NCI-H128 (cell line): ENCODE measurements around the gene PRKCQ.
A peak's percentile ranks its signal among the peaks of the same experiment; 100 is the strongest.

Experiments used
- DNase-seq: peaks from one replicate; lab custom pipeline; 2025; ENCODE audit not compliant: unreplicated experiment; lab: John Stamatoyannopoulos, UW

Gene PRKCQ

DNA sequence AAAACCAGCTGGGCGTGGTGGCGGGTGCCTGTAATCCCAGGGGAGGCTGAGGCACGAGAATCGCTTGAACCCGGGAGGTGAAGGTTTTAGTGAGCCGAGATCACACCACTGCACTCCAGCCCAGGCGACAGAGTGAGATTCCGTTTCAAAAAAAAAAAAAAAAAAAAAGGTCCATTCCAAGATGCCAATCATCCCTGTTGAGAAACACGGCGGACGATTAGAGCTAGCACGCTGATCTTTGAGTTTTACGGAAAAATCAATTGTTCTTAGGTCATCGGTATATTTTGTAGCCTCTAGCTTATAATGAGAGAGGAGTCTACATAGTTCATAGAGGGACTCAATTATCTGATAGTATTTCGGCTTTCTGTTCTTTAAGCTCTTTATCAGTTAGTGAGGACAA lies 169.2 kb downstream of the PRKCQ start:
- no peak for DNase-seq

DNA sequence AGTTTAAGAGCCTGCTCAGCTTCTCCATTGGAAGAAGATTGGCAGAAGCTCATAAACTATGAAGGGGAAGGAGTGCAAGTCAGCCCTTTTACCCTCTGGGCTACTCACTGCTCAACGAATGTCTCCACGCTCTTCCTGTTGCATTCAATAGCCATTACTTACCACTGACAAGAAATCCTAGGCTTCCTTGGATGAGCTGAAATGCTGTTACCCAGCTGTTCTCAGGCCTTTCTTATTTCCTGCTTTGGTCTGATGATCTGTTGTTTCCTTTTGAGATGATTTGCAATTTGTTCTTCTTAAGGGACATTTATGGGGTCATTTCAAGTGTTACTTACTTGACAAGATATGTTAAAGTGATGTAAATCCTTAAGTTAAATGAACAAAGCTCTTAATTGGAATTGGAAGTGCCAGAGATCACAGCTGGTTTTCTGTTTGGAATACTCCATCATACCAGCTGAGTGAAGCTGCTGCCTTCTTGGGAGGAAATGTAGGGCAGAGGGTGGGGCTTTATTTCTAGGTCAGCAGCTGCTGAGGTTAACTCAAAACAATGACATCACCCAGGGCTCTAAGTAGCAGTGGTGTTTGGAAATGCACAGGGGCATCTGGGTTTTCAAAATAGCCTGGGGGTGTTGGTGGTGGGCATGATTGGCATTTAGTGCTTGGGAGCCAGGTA lies 170.0 kb downstream of the PRKCQ start:
- DNase-seq = no peak

DNA sequence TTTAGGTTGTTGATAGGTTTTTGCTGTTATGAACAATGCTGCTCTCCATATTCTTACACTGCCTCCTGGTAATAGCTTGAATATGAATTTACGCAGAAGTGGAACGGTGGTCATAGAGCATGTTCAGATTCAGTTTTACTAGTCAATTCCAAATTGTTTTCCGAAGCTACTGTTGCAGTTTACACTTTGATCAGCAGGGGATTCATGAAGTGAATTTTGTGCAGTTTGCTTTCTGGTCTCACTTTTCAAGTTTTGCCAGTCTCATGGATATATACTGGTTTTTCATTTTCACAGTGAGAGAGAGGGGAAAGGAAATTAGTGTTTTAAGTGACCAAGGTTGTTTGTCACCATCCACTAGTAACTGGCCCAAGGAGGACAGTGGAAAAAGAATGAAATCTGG lies 171.3 kb downstream of the PRKCQ start:
- DNase-seq = no peak

DNA sequence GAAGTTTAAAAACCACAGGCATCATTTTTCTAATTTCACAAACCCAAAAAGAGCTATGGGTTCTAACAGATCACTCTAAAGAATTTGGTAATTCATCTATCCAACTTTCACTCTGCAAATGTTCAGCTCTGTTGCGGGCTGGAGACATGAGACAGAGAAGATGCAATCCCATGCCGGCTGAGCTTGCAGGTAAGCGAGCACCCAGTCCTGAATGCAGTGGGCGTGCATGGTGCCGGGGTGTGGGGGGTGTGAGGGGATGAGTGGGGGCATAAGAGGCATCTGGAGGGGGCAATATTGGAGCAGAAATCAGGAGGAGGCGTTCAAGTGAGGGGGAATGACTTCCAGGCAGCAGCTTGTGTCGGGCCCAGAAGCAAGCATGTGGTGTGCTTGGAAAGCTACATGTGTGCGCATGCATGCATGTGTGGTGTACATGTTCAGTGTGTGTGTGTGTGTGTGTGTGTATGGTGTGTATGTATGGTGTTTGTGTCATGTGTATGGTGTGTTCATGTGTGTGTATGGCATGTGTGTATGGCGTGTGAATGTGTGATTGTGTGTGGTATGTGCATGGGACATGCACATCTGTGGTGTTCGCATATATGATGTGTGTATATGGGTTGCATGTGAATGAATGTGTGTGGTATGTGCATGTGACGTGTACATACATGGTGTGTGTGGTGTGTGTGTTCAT lies 172.9 kb downstream of the PRKCQ start:
- DNase-seq = no peak

DNA sequence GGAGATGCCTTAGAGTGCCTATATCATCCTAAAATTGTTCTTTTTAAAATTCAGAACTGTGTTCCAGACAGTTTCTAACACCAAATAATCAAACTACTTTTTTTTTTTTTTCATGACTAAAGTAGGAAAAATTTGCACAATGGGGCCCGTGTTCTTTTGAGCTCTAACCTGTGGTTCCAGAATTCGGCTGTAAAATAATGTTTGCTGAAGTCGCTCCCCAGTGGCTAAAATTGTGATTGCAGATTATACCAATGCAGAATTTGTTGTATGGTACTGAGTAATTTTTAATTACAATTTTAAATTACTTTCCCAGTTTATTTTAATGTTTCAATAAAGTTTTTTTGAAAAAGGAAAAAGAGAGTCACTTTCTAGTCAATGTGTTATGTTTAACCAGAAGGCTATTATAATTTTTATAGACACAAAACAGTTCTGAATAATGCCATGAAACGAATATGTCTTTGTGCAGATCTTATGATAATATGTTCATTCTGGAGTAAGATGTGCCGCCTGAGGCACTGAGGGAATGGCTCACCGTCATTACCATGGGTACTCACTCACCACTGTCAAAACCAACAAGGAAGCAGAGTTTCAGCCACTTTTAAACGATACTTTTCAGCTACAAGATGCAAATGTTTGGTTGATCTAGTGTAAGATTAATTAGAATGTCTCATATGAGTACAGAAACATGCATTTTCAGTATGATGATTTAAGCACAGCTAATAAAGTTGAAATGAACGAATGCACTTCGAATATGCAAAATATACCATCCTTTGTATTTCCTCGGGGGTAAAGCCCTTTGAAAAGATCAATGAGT lies 173.6 kb downstream of the PRKCQ start:
- DNase-seq = no peak

DNA sequence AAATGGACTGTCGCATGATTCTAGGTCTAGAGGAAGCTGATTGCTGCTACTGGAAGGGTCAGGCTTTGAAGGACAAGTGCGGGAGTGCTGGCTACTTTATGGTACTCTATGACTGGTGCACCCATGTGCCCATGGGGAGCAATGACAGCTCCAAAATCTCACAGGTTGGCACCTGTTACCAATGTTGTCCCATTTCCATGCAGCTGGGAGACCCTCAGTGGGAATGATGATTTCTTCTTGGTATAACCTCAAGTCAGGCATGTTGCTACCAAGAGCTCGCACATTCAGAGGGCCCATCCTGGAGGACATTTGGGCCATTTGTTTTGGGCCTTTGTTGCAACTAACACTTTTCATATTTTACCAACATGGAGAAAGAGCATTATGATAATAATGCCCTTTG lies 174.4 kb downstream of the PRKCQ start:
- DNase-seq = no peak

DNA sequence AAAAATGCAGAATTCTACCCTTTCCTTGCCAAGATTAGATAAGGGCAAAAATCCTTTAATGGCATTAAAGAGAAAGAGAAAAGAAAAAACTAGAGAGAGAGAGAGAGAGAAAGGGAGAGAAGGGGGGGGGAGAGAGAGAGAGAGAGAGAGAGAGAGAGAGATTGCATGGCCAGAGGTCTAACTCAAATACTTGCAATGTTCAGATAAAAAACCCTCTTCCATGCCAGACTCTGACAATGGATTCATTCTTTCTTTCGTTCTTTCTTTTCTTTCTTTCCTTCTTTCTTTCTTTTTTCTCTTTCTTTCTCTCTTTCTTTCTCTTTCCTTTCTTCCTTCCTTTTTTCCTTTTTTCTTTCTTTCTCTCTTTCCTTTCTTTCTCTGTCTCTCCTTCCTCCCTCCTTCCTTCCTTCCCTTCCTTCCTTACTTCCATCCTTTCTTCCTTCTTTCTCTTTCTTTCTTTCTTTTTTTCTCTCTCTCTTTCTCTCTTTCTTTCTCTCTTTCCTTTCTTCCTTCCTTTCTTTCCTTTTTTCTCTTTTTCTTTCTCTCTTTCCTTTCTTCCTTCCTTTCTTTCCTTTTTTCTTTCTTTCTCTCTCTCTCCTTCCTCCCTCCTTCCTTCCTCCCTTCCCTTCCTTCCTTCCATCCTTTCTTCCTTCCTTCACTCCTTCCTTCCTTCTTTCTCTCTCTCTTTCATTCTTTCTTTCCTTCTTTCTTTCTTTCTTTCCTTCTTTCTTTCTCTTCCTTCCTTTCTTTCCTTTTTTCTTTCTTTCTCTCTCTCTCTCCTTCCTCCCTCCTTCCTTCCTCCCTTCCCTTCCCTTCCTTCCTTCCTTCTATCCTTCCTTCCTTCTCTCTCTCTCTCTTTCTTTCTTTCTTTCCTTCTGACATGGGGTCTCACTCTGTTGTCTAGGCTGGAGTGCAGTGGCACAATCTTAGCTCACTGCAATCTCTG lies 175.7 kb downstream of the PRKCQ start:
- DNase-seq = no peak

DNA sequence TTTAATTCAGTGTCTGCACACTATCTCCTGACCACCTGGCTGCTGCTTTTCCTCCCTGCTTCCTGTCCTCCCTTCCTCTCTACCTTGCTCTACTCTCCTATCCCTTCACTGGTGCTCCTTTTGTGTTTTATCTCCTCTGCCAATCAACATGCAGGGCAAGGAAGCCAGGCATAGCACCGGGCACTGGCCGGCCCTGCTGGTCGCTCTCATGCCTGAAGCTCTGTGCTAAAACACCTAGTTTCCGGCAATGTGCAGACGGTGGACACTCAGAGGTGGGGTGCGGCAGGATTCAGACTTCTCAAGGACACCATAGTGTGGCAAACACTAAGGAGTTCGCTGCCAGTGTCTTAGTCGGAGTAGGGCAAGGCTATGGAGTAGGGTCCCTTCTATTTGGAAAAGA lies 177.1 kb downstream of the PRKCQ start:
- DNase-seq = no peak

DNA sequence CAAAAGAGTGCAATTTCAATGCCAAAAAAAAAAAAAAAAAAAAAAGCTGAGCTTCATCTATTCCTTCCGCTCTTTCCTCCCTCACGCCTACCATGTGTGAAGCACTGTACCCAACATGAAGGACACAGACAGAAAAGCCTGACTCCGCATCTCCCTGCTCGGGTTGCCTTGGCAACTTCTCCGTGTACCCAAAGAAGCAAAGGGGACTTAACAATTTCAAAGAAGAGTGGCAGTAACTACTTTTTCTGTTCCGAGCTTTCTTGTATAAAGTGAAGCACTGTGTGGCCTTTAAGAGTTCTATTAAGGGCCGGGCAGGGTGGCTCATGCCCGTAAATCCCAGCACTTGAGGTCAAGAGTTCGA lies 177.7 kb downstream of the PRKCQ start:
- DNase-seq = no peak

DNA sequence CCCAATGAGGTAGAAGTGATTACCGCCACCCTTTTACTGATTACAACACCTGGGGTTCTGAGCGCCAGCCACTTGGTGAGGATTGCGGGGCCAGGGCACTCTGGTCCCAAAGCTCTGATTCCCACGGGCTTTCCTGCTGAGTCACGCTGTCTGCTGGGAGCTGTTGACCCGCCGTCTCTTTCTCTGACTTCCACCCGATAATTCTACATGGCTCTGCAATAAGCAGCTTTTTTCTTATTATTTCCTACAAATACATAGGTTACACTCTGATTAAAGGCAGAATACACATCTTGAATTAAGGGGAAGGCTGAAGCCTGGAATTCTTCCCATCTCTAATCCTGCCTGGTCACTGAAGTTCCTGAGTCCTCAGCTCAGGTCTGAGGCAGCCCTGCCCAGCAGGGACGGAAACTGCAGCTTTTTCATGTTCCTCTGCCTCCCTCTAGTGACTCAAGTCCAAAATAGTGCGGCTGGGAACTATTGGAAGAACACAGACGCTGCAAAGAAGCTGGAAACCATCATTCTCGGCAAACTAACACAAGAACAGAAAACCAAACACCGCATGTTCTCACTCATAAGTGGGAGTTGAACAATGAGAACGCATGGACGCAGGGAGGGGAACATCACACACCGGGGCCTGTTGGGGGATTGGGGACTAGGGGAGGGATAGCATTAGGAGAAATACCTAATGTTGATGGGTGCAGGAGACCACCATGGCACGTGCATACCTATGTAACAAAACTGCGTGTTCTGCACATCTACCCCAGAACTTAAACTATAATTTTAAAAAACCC lies 178.3 kb downstream of the PRKCQ start:
- peak; percentile 26 for DNase-seq

DNA sequence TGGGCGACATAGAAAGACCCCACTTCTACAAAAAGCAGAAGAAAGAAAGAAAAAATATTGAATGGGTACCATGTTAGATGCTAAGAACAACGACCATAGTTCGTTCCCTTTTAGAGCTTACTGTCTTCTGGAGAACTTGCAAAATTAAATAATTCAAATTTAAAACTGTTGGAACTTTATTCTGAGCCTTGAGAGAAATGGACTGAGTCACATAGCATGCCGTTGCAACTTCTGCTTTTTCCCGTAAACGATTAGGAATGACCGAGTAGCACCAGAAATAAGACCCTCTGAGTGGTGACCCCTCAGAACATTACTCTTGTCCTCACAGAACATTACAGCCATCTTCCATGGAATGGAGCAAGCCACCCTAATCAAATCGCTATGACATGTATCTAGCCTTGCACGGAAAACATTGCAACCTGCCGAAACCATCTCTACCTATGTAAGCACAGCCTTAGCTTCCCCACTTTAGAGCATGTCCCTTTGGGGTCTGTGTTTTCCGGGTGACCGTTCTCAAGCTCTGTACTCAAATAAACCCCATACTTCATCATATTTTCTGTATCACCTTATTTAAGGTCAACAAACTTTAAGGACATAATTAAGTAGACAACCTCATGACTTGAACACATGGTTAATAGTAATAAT lies 179.1 kb downstream of the PRKCQ start:
- no peak for DNase-seq

DNA sequence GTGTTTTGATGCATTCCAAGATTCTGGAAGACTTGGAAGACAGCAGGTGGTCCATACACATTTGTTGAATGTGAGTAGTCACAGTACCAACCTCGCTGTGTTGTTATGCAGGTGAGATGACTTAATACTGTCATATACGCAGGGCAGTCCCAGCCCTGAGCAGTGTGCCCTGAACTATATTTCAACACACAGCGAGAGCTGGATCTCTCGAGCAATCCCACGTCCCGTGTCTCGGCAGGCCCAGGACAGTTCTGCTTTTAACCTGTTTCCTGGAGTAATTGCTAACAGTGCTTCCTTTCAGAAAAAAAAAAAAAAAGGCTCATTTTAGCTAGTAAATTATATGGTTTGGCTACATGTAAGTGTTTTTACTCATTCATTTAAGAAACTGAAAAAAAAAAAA lies 179.7 kb downstream of the PRKCQ start:
- no peak for DNase-seq

DNA sequence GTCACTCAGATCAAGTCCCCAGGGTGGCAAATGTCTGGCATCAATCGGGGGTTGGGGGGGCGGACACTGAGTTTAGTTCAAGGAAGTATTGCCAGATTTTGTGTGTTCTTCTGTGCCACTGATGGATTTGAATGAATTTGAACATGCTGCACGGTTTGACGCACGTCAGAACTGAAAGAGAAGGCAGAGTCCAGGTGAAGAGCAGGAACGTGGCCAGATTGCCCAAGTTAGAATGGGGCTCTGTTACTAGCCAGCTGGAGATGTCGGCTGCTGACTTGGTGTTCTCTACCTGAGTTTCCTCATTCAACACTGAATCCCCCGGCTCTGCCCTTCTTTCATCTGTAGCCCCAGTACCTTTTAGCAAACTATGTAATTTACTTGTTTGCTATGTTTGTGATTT lies 180.2 kb downstream of the PRKCQ start:
- no peak for DNase-seq

DNA sequence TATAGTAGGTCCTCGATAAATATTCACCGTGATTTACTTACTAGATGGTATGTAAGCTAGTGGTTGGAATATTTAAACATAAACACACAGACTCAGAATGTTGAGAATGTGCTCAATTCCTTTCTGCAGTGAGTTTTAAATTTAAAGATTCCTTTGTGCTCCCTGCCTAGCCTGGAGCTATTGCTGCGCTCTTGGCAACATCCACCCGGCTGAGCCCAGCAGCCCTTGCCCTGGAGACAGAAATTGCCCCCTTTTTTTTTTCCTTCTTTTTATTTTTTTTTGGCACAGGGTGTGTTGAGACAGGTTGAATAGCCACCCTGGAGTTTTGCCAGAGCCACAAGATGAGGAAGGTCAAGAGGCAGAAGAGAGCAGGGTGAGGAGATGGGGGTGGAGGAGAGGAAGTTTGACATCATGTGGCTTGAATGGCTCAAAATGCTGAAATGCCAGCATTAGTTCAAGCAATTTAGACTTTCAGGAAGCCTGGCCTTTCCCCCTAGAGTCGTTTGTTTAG lies 180.8 kb downstream of the PRKCQ start:
- no peak for DNase-seq

DNA sequence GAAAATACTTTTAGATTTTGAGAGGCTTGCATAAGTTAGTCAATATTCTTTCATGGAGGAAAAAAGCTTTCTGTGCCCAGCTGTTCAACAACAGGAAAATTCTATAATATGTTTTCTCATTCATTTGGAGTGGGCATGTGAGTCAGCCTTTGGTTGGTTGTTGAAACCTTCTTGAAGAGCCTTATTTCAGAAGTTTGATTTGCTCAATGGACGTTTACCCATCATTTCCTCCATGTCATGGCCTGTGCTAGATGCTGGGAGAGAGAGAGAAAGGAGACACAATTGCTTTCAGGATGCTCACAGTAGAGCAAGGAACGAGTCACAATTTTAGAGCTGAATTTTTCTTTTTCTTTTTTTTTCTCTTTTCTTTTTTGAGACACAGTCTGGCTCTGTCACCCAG lies 181.7 kb downstream of the PRKCQ start:
- DNase-seq = no peak

DNA sequence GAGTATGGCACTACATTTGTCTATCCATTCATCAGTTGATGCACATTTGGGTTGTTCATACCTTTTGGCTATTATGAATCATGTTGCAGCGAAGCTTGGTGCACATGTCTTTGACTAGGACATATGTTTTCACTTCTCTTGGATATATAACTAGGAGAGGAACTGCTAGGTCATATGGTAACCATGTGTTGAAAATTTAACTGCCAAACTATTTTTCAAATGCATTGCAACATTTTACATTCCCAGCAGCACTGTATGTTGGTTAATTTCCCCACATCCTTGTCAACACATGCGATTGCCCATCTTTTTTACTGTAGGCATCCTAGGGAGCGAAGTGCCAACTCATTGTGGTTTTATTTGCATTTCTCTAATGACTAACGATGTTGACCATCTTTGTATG lies 183.4 kb downstream of the PRKCQ start:
- no peak for DNase-seq

DNA sequence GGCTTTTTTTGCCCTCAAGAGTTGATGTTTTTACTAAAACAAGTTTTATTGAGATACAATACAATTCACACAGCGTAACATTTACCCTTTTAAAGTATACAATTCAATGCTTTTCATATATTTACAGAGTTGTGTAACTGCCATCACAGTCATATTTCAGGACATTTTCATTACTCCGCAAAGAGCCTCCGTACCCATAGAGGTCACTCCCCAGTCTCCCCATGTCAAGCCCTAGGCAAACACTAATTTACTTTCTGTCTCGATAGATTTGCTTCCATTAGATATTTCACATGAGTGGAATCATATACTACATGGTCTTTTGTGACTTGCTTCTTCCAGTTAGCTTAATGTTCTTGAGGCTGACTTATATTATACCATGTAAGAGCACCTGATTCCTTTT lies 183.8 kb downstream of the PRKCQ start:
- DNase-seq = no peak

DNA sequence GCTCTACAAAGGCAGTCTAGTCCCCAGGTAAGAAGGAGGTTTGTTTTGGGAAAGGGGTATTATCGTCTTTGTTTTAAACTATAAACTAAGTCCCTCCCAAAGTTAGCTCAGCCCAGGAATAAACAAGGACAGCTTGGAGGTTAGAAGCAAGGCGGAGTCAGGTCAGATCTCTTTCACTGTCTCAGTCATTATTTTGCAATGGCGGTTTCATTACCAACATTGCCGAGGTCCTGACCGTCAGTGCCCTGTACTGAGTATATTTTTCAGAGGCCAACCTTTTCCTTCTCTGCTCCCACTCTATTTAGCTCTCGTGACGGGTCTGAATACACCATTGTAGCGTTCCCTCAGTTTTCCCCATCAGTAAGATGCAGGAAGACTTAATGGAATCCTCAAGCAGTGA lies 184.5 kb downstream of the PRKCQ start:
- DNase-seq = no peak

DNA sequence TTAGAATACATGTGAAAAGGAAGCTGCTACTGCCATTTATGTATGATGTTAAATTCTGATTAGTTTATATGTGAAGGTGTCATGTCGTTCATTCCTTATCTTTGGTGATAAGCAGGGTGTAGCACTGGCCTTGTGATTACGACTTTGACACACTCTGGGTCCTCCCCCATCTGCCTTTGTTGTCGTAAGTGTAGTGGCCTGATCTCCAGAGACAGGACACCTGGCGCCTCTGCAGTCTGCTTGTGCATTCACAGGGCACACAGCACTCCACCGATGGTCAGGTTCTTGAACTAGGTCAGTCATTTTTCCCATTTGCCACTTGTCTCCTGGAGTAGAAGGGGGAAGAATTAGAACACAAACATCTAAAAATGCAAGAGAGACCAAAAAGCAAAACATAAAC lies 186.0 kb downstream of the PRKCQ start:
- DNase-seq = no peak

DNA sequence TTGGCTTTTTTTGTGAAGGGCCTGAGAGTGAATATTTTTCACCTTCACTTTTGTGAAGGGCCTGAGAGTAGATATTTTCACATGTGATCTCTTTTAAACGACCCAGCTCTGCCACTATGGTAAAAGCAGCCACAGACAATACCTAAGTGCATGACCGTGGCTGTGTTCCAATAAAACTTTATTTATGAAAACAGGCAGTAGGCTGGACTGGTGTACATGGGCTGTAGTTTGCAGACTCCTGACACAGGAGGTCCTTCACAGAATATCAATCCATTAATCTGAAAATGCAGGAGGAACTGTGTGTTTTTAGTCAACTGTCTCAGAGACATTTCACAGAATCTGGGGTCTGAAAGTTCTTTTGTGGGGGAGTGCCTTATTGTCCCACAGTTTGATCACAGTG lies 186.9 kb downstream of the PRKCQ start:
- DNase-seq = no peak
